ENCODE data around the gene MRPL9.
A peak's percentile ranks its signal among the peaks of the same experiment; 100 is the strongest.

DNA sequence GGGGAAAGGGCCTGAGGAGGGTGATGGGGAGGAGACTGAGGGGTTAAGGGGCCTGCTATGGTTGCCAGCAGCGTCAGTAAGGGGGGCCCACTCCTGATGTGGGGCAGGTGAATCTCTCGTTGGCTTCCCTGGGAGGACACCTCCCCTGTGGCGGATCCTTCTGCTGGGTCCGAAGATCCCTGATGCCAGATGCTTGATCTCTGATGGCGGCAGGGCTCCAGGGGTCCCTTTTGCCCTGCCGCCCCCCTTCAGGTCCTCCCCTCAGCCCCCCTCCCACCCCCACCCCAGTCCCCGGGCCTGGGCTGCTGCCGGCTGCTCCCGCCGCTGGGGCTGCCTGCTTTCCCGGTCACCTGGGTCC lies 46.9 kb downstream of the MRPL9 start:
- TF ChIP-seq EZH2 (IDR thresholded peaks at IDR 0.05; ENCODE audit: low read depth, unreplicated experiment) (no peak), POLR2AphosphoS5 (IDR thresholded peaks at IDR 0.05; ENCODE audit: low read depth) (no peak), EZH2phosphoT487 (IDR thresholded peaks at IDR 0.05; ENCODE audit: unreplicated experiment) (no peak)
- TF ChIP-seq, protein P1, sequence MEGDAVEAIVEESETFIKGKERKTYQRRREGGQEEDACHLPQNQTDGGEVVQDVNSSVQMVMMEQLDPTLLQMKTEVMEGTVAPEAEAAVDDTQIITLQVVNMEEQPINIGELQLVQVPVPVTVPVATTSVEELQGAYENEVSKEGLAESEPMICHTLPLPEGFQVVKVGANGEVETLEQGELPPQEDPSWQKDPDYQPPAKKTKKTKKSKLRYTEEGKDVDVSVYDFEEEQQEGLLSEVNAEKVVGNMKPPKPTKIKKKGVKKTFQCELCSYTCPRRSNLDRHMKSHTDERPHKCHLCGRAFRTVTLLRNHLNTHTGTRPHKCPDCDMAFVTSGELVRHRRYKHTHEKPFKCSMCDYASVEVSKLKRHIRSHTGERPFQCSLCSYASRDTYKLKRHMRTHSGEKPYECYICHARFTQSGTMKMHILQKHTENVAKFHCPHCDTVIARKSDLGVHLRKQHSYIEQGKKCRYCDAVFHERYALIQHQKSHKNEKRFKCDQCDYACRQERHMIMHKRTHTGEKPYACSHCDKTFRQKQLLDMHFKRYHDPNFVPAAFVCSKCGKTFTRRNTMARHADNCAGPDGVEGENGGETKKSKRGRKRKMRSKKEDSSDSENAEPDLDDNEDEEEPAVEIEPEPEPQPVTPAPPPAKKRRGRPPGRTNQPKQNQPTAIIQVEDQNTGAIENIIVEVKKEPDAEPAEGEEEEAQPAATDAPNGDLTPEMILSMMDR (conservative IDR thresholded peaks at IDR 0.05; ENCODE audit: low read depth in 2 of 2) = peak in 1 of 2 experiments; percentile 5; a peak in 1 of 4 replicates
- TF ChIP-seq, protein P2, sequence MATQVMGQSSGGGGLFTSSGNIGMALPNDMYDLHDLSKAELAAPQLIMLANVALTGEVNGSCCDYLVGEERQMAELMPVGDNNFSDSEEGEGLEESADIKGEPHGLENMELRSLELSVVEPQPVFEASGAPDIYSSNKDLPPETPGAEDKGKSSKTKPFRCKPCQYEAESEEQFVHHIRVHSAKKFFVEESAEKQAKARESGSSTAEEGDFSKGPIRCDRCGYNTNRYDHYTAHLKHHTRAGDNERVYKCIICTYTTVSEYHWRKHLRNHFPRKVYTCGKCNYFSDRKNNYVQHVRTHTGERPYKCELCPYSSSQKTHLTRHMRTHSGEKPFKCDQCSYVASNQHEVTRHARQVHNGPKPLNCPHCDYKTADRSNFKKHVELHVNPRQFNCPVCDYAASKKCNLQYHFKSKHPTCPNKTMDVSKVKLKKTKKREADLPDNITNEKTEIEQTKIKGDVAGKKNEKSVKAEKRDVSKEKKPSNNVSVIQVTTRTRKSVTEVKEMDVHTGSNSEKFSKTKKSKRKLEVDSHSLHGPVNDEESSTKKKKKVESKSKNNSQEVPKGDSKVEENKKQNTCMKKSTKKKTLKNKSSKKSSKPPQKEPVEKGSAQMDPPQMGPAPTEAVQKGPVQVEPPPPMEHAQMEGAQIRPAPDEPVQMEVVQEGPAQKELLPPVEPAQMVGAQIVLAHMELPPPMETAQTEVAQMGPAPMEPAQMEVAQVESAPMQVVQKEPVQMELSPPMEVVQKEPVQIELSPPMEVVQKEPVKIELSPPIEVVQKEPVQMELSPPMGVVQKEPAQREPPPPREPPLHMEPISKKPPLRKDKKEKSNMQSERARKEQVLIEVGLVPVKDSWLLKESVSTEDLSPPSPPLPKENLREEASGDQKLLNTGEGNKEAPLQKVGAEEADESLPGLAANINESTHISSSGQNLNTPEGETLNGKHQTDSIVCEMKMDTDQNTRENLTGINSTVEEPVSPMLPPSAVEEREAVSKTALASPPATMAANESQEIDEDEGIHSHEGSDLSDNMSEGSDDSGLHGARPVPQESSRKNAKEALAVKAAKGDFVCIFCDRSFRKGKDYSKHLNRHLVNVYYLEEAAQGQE (IDR thresholded peaks at IDR 0.05; ENCODE audit: unreplicated experiment) = no peak
- TF ChIP-seq, protein P3, sequence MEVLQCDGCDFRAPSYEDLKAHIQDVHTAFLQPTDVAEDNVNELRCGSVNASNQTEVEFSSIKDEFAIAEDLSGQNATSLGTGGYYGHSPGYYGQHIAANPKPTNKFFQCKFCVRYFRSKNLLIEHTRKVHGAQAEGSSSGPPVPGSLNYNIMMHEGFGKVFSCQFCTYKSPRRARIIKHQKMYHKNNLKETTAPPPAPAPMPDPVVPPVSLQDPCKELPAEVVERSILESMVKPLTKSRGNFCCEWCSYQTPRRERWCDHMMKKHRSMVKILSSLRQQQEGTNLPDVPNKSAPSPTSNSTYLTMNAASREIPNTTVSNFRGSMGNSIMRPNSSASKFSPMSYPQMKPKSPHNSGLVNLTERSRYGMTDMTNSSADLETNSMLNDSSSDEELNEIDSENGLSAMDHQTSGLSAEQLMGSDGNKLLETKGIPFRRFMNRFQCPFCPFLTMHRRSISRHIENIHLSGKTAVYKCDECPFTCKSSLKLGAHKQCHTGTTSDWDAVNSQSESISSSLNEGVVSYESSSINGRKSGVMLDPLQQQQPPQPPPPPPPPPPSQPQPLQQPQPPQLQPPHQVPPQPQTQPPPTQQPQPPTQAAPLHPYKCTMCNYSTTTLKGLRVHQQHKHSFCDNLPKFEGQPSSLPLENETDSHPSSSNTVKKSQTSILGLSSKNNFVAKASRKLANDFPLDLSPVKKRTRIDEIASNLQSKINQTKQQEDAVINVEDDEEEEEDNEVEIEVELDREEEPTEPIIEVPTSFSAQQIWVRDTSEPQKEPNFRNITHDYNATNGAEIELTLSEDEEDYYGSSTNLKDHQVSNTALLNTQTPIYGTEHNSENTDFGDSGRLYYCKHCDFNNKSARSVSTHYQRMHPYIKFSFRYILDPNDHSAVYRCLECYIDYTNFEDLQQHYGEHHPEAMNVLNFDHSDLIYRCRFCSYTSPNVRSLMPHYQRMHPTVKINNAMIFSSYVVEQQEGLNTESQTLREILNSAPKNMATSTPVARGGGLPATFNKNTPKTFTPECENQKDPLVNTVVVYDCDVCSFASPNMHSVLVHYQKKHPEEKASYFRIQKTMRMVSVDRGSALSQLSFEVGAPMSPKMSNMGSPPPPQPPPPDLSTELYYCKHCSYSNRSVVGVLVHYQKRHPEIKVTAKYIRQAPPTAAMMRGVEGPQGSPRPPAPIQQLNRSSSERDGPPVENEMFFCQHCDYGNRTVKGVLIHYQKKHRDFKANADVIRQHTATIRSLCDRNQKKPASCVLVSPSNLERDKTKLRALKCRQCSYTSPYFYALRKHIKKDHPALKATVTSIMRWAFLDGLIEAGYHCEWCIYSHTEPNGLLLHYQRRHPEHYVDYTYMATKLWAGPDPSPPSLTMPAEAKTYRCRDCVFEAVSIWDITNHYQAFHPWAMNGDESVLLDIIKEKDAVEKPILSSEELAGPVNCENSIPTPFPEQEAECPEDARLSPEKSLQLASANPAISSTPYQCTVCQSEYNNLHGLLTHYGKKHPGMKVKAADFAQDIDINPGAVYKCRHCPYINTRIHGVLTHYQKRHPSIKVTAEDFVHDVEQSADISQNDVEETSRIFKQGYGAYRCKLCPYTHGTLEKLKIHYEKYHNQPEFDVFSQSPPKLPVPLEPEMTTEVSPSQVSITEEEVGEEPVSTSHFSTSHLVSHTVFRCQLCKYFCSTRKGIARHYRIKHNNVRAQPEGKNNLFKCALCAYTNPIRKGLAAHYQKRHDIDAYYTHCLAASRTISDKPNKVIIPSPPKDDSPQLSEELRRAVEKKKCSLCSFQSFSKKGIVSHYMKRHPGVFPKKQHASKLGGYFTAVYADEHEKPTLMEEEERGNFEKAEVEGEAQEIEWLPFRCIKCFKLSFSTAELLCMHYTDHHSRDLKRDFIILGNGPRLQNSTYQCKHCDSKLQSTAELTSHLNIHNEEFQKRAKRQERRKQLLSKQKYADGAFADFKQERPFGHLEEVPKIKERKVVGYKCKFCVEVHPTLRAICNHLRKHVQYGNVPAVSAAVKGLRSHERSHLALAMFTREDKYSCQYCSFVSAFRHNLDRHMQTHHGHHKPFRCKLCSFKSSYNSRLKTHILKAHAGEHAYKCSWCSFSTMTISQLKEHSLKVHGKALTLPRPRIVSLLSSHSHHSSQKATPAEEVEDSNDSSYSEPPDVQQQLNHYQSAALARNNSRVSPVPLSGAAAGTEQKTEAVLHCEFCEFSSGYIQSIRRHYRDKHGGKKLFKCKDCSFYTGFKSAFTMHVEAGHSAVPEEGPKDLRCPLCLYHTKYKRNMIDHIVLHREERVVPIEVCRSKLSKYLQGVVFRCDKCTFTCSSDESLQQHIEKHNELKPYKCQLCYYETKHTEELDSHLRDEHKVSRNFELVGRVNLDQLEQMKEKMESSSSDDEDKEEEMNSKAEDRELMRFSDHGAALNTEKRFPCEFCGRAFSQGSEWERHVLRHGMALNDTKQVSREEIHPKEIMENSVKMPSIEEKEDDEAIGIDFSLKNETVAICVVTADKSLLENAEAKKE (CRISPR knock-in tag; IDR thresholded peaks at IDR 0.05) = no peak
